HG02759 (cell line): ENCODE results near the gene IL13RA1.
"Not testable (repeated sequence)": the region's sequence is repeated elsewhere in the genome, so short reads cannot be mapped to it uniquely, and the experiment has no call there.

Experiments used
- ATAC-seq: cut with Tn5 transposase; IDR thresholded peaks from one replicate; pipeline ENCODE4 v1.9.1; 2021; ENCODE audit warnings: mild to moderate bottlenecking, moderate library complexity; ENCODE audit not compliant: unreplicated experiment

Gene IL13RA1

GRCh38 chrX:118727686-118728339 lies 407 bp downstream of the IL13RA1 start:
- peak; percentile 29 for ATAC-seq

- ATAC-seq, result no peak
These were observed 1.7 kb downstream of the IL13RA1 start for GRCh38 chrX:118729042-118729652.

GRCh38 chrX:118730500-118731247 lies 3.3 kb downstream of the IL13RA1 start:
- no peak for ATAC-seq

- not testable (repeated sequence) for ATAC-seq
These were observed 5.1 kb downstream of the IL13RA1 start for GRCh38 chrX:118732551-118732950.

GRCh38 chrX:118734909-118735308 lies 7.5 kb downstream of the IL13RA1 start:
- no peak for ATAC-seq

- ATAC-seq, result peak; percentile 66
These were observed 9.1 kb downstream of the IL13RA1 start for GRCh38 chrX:118736394-118737010.

GRCh38 chrX:118739577-118739976 lies 12.2 kb downstream of the IL13RA1 start:
- ATAC-seq, result no peak

GRCh38 chrX:118740276-118740889 lies 13.0 kb downstream of the IL13RA1 start:
- no peak for ATAC-seq

GRCh38 chrX:118742176-118742575 lies 14.8 kb downstream of the IL13RA1 start:
- no peak for ATAC-seq

GRCh38 chrX:118745570-118745969 lies 18.2 kb downstream of the IL13RA1 start:
- ATAC-seq, result no peak

GRCh38 chrX:118751950-118752783 lies 24.8 kb downstream of the IL13RA1 start:
- peak; percentile 92 for ATAC-seq

- ATAC-seq, result no peak
These were observed 28.2 kb downstream of the IL13RA1 start for GRCh38 chrX:118755633-118756032.

GRCh38 chrX:118756101-118756500 lies 28.7 kb downstream of the IL13RA1 start:
- ATAC-seq, result no peak

GRCh38 chrX:118758511-118758910 lies 31.1 kb downstream of the IL13RA1 start:
- ATAC-seq, result no peak

GRCh38 chrX:118760025-118760424 lies 32.6 kb downstream of the IL13RA1 start:
- ATAC-seq, result no peak

GRCh38 chrX:118761939-118762707 lies 34.7 kb downstream of the IL13RA1 start:
- ATAC-seq, result no peak

- ATAC-seq, result no peak
These were observed 36.1 kb downstream of the IL13RA1 start for GRCh38 chrX:118763489-118763888.

- no peak for ATAC-seq
These were observed 36.7 kb downstream of the IL13RA1 start for GRCh38 chrX:118764122-118764521.

- ATAC-seq, result no peak
These were observed 42.8 kb downstream of the IL13RA1 start for GRCh38 chrX:118770133-118770760.
